Gastrocnemius medialis (tissue), 4 donors: ENCODE data around the gene ZCCHC14.

ENCODE experiments used
- CTCF ChIP-seq, 5 experiments: fragments of 450-650 bp in 3 of 5; fragments of 200-600 bp in 2 of 5; sonication (generic) in 2 of 5; IDR thresholded peaks in 4 of 5; conservative IDR thresholded peaks in 1 of 5; 1 replicate in 4 of 5; 2 replicates in 1 of 5; pipeline ENCODE4 v1.5.1; 2016 to 2019; ENCODE audit warnings: antibody characterized with exemption in 5 of 5, mild to moderate bottlenecking in 3 of 5, moderate library complexity in 3 of 5
- POLR2A ChIP-seq, 2 donors: fragments of 450-650 bp; IDR thresholded peaks; one replicate each; pipeline ENCODE4 v1.6.1; 2017; ENCODE audit warnings: antibody characterized with exemption in 2 of 2, mild to moderate bottlenecking in 2 of 2, moderate library complexity in 2 of 2

GRCh38 chr16:87457709-87458423, 35.0 kb downstream of the ZCCHC14 start:
- TF ChIP-seq POLR2A (IDR thresholded peaks at IDR 0.05) (no peak), CTCF (IDR thresholded peaks at IDR 0.05 in 4 of 5, conservative IDR thresholded peaks at IDR 0.05 in 1 of 5) (no peak)
